Osteocyte (in vitro differentiated cells): Measurements from ENCODE around the gene DAPK2. TPM values are rescaled to one million over a fixed set of nuclear protein-coding genes. Genes with fewer than 3 reads are reported as not detected.

Experiments
- DNase-seq: peaks from one replicate; pipeline ENCODE4 v3.0.0; 2021; ENCODE audit warnings: mixed read lengths; ENCODE audit not compliant: unreplicated experiment; ENCODE audit errors: extremely low spot score
- H3K27ac Mint-ChIP-seq: one replicate; pipeline ENCODE4 v1.8.0; 2021; ENCODE audit warnings: mild to moderate bottlenecking, mixed read lengths; ENCODE audit not compliant: unreplicated experiment
- H3K27me3 Mint-ChIP-seq: one replicate; pipeline ENCODE4 v1.8.0; 2021; ENCODE audit warnings: mixed read lengths; ENCODE audit not compliant: unreplicated experiment
- H3K36me3 Mint-ChIP-seq: one replicate; pipeline ENCODE4 v1.8.0; 2021; ENCODE audit warnings: mixed read lengths; ENCODE audit not compliant: unreplicated experiment
- H3K4me1 Mint-ChIP-seq: one replicate; pipeline ENCODE4 v1.8.0; 2021; ENCODE audit warnings: mixed read lengths; ENCODE audit not compliant: unreplicated experiment
- H3K4me3 Mint-ChIP-seq: one replicate; pipeline ENCODE4 v1.8.0; 2021; ENCODE audit warnings: mild to moderate bottlenecking, moderate library complexity, mixed read lengths; ENCODE audit not compliant: unreplicated experiment
- H3K9me3 Mint-ChIP-seq: one replicate; pipeline ENCODE4 v1.8.0; 2021; ENCODE audit warnings: mixed read lengths; ENCODE audit not compliant: unreplicated experiment
- total RNA-seq: library from RNA; stranded (reverse); gene quantifications from 2 replicates; pipeline ENCODE4 v1.2.1, GENCODE V29; 2021
- TF ChIP-seq, protein P1 (sequence below): fragments of 200-600 bp; sonication (generic); IDR thresholded peaks from 2 replicates; pipeline ENCODE4 v1.5.0; 2021; ENCODE audit warnings: antibody characterized with exemption, mild to moderate bottlenecking, moderate library complexity

DAPK2 gene
- total RNA-seq, 1 donor from 2014 or later = 17.6 TPM

DNA sequence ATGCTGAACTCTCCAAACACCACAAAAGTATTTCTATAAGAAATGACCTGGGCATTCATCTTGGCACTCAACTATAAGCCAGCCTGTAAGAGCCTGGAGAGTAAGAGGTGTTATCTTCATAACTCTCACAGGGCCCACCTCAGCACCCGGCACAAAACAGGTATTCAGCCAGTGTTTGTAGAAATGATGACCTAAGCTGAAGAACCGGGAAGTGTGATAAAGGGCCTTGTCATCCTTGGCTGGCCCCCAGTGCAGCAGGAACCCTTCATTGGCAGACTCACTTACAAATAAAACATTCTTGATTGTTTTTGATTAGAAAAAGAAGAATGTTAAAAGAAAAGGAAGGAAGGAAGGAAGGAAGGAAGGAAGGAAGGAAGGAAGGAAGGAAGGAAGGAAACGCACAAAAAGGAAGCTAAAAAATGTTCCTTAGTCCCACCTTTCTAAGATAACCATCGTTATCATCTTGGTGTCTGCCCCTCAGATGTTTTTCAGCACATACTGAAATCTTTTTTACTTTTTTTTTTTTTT lies 52.1 kb downstream of the DAPK2 start:
- DNase-seq = no peak
- Mint-ChIP-seq H3K36me3 (no peaks in the 10 kb centered on the region), H3K9me3 (no peaks in the 10 kb centered on the region), H3K27ac (no peak overlapping the region), H3K4me1 (peaks cover 15% of the 10 kb centered on the region), H3K27me3 (no peaks in the 10 kb centered on the region), H3K4me3 (no peak overlapping the region)
- TF ChIP-seq, protein P1, sequence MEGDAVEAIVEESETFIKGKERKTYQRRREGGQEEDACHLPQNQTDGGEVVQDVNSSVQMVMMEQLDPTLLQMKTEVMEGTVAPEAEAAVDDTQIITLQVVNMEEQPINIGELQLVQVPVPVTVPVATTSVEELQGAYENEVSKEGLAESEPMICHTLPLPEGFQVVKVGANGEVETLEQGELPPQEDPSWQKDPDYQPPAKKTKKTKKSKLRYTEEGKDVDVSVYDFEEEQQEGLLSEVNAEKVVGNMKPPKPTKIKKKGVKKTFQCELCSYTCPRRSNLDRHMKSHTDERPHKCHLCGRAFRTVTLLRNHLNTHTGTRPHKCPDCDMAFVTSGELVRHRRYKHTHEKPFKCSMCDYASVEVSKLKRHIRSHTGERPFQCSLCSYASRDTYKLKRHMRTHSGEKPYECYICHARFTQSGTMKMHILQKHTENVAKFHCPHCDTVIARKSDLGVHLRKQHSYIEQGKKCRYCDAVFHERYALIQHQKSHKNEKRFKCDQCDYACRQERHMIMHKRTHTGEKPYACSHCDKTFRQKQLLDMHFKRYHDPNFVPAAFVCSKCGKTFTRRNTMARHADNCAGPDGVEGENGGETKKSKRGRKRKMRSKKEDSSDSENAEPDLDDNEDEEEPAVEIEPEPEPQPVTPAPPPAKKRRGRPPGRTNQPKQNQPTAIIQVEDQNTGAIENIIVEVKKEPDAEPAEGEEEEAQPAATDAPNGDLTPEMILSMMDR = no peak

DNA sequence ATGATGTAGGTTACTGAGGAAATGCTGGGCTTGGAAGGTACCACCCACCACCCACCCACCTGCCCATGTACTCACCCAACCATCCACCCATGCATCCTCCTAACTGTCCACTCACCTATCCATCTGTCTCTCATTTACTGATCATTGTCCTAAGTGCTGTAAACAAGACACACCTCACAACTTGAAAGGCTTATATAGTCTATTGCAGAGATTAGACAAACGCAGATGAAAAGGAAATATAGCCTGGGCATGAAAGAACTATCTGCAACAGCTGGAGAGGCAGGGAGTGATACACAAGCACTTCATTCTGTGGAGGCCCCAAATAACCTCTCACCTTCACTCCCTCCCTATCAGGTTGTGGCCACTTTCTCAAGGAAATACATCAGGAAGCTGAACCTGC lies 54.0 kb downstream of the DAPK2 start:
- H3K4me1 Mint-ChIP-seq = peaks cover 9% of the 10 kb centered on the region
- TF ChIP-seq, protein P1 = no peak
- no peaks in the 10 kb centered on the region for H3K36me3 Mint-ChIP-seq
- no peak for DNase-seq
- no peak overlapping the region for H3K4me3 Mint-ChIP-seq
- no peaks in the 10 kb centered on the region for H3K27me3 Mint-ChIP-seq
- H3K27ac Mint-ChIP-seq = no peak overlapping the region
- no peaks in the 10 kb centered on the region for H3K9me3 Mint-ChIP-seq

DNA sequence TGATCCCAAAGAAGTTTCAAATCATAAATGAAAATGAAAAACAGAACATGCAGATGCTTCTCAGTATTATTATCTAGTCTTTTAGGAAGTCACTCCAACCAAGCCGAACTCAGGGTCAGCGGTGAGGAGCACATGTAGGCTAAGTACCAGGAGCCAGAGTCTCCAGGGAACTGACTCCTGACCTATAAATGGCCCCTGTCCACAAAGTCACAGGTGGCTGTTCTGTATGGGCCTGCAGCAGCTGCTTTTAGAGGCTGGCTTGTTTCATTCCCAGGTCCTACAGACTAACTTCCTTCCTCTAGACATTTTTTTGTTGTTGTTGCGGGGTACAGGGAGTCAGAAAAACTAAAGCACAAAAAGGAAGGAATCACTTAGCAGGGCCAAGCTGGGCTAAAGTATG lies 54.6 kb downstream of the DAPK2 start:
- no peak for DNase-seq
- TF ChIP-seq, protein P1 = no peak
- H3K4me3 Mint-ChIP-seq = no peak overlapping the region
- no peak overlapping the region for H3K27ac Mint-ChIP-seq
- peaks cover 8% of the 10 kb centered on the region for H3K4me1 Mint-ChIP-seq
- H3K9me3 Mint-ChIP-seq = no peaks in the 10 kb centered on the region
- H3K36me3 Mint-ChIP-seq = no peaks in the 10 kb centered on the region
- H3K27me3 Mint-ChIP-seq = no peaks in the 10 kb centered on the region

DNA sequence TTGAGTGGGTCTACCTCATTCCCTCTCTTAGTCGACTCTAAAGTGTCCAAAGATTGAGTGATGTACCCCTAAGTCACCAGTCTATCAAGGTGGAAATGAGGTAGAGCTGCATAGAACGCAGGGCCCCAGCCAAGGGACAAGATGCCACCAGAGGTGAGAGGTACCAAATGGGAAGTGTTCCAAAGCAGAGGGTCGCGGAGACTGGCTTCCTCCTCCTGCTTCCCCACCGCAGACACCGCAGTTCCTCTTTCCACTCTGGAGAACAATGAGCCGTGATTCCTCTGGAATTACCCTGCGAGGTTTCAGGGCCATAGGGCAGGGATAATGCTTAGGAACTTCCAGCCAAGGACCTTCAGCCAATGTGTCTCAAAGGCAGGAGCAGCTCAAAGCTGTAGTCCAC lies 55.8 kb downstream of the DAPK2 start:
- Mint-ChIP-seq H3K4me3 (no peak overlapping the region), H3K9me3 (no peaks in the 10 kb centered on the region)

DNA sequence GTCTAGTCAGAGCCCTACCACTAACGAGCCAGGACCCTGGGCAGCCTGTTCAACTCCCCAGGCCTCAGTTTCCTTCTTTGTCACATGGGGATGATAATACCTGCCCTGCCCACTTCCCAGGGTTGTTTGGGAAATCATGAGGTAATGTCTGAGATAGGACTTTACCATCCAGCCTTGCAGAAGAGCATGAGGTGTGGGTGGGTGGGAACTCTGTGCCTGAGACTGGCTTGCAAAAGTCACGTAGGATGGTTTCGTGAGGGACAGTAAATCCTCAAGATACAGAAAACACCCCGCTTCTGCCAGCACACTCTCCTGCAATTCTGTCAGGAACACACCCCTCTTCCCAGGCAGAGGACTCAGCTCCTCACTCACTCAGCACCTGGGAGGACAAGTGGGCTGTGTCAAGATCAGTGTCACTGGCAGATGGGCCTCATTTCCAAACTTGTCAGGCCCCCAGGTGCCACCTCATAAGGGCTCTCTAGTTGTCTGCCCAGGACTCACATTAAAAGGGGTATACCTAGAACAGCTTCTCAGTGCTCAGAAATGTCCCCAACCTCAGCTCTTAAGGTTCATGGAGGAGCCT lies 58.4 kb downstream of the DAPK2 start:
- Mint-ChIP-seq H3K36me3 (no peaks in the 10 kb centered on the region), H3K27ac (no peak overlapping the region), H3K4me3 (no peak overlapping the region), H3K4me1 (peaks cover 16% of the 10 kb centered on the region), H3K9me3 (no peaks in the 10 kb centered on the region), H3K27me3 (no peaks in the 10 kb centered on the region)
- DNase-seq = no peak
- TF ChIP-seq, protein P1 = no peak

More for the DNA sequence above, 55.8 kb downstream of the DAPK2 start:
- TF ChIP-seq, protein P1 = no peak
- peaks cover 14% of the 10 kb centered on the region for H3K4me1 Mint-ChIP-seq
- no peak for DNase-seq
- no peaks in the 10 kb centered on the region for H3K36me3 Mint-ChIP-seq
- H3K27me3 Mint-ChIP-seq = no peaks in the 10 kb centered on the region
- no peak overlapping the region for H3K27ac Mint-ChIP-seq
